Dermis microvascular lymphatic vessel endothelial cell (primary cell): Measurements from ENCODE around the gene ZDHHC14. TPM values are rescaled to one million over a fixed set of nuclear protein-coding genes. Genes with fewer than 3 reads are reported as not detected.

Source experiments
- DNase-seq, 2 donors: peaks; one replicate each; pipeline versions ENCODE4 v3.0.0 to v3.0.0-alpha.2; 2010; ENCODE audit warnings: low read depth in 2 of 2
- total RNA-seq: library from RNA; depleted of rRNA; stranded (reverse); fragments of >200 nt; gene quantifications from 2 replicates; pipeline ENCODE4 v1.2.1, GENCODE V29; 2014

ZDHHC14 gene
- total RNA-seq, 1 donor from 2014 or later: 19.5 TPM

GRCh38 chr6:157531986-157532365 lies 151.0 kb downstream of the ZDHHC14 start:
- DNase-seq: no peak

GRCh38 chr6:157533048-157533871 lies 152.3 kb downstream of the ZDHHC14 start:
- no peak for DNase-seq

- DNase-seq: no peak
Observed at GRCh38 chr6:157534134-157534871, 153.3 kb downstream of the ZDHHC14 start.

- DNase-seq: no peak
Observed at GRCh38 chr6:157534977-157535339, 154.0 kb downstream of the ZDHHC14 start.

DNA sequence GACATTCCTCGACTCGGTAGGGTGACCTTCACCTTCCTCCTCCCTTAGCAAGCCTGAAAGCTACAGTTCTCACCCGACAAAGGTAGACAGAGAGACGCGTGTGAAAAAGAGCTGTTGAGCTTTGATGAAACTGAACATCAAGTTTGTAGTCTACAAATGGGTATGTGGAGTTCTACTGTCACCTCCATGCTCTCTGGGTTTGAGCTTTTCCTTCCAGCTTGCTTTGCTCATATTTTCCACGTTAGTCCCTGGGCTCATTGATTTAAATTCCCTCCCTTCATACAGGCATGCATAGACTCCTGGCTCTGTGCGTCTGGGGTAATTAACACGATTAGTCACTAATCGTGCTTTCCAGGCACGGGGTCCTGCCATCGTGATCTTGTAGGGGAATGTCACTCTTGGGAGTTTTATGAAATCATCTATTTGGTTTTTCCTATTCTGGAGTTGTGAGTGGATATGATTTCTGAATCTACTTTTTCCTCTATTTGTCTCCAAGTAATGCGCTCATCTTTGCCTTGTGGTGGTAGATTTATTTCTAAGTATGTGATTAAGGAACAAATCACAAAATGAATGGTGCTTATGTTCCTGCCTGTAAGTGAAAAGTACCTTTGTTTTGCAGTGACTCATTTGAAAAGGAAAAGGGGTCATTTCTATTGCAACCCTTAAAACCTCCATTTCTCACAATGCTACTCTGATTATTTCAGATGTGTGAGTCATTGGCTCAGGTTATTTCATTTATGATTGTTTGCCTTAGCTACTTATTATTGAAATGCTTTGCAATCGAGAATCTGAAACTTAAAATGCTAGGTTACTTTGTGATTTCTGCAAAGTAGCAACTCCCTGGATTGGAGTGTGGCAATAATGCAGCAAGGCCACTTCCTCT lies 154.6 kb downstream of the ZDHHC14 start:
- DNase-seq: peak; percentile 80 to 96

GRCh38 chr6:157536223-157536545 lies 155.2 kb downstream of the ZDHHC14 start:
- DNase-seq: no peak

- no peak for DNase-seq
Observed at GRCh38 chr6:157537556-157537955, 156.6 kb downstream of the ZDHHC14 start.

DNA sequence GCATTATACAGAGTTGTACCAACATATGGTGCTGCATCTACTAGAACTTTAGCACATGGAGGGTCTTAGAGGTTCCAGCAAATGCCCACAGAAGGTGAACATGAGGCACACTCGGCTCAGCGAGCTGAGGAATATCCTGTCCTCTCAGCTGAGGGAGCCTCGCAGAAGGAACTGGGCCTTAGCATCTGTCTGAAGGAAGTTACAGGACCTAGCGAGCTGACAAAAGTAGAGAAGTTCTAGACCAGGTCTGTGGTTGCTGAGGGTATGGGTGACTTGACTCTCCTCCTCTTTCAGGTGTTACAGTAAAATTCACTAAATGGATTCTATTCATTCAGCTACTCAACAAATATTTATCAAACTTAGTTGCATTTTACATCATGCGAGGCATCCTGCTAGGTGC lies 157.2 kb downstream of the ZDHHC14 start:
- DNase-seq: no peak

DNA sequence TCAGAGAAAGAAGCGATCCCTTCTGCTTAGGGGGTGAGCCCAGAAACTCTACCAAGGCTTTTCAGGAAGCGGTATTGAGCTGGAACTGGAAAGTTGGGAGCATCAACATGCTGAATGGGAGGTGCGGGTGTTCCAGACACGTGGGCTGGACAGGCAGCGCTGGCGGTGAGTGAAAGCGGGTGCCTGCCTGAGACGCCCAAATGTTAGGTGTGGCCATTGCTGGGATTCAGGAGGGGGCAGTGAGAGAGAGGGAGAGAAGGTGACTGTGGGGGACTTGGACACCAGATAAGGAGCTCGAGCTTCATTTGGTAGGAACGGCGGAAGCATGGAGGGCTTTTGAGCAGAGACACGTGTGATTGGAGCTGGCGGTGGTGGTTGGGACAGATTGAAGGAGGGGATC lies 157.7 kb downstream of the ZDHHC14 start:
- DNase-seq: no peak

GRCh38 chr6:157539421-157539822 lies 158.4 kb downstream of the ZDHHC14 start:
- no peak for DNase-seq

DNA sequence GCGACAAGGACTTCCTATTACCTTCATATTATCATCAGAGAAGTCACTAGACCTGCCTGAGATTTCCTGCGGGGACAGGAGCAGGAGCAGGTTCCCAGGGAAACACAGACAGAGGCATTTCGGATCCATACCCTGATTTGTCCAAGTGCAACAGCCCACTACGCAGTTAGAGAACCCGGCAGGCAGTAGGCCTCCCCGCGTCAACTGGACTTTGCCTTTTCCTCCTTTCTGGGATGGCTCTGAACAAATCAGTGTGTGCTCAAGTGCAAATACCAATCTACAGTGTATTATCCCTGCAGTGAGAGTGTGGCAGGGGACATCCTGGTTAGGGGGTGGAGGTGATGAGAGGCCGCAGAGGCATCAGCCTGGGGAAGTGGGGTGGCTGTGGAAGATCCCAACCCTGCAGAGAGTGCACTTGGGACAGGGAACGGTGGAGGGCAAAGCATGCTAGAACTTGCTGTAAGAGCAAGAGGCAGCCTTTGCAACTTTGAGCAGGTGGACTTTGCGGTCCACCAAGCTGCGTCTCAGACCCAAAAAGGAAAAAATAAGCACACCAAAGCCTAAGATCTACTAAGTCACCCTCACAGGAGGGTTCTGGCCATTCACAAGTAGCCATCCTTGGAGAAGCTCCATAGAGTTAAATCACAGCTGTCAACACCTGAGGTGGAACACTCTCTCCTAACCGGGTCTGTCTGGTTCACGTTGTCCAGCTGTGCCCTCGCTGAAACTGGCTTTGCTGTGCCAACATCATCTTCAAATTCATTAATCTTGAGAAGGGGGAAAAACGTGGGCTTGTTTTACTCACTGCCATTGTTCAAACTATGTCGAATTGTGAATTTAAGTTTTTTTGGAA lies 159.1 kb downstream of the ZDHHC14 start:
- DNase-seq: no peak

DNA sequence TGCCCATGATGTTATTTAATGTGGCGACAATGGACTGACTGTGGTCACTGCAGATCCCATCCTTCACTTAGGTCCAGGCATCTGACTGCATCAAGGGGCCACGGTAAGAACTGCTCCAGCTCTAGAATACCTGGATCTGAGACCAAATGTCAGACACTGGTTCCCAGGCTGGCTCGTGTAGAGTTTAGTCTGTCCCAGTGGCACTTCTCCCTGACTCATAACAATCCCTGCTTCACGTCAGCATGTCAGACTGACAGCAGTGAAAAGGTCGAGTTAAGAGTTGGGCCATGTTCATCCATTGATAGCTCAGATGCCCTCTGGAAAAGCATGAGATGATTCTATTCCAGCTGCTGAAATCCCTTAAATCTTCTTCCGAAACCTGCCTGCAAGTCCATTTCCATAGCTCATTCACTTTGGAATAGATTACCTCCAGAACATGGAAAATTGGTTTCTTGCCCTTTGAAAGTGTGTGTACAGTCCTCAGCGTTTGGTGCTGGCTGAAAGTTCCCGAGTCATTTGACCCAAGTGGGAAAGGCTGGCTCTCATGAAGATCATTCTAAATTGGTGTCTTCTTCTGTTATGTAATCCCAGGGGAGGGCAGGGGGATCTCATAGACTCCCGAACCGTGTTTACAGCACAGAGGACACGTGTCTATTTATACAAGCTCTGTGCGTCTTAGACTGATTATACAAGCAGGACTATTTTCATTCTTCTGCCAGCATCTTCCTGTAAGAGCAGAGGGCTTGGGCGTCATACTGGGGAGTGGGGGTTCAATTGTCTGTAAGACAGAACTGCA lies 160.8 kb downstream of the ZDHHC14 start:
- no peak for DNase-seq

DNA sequence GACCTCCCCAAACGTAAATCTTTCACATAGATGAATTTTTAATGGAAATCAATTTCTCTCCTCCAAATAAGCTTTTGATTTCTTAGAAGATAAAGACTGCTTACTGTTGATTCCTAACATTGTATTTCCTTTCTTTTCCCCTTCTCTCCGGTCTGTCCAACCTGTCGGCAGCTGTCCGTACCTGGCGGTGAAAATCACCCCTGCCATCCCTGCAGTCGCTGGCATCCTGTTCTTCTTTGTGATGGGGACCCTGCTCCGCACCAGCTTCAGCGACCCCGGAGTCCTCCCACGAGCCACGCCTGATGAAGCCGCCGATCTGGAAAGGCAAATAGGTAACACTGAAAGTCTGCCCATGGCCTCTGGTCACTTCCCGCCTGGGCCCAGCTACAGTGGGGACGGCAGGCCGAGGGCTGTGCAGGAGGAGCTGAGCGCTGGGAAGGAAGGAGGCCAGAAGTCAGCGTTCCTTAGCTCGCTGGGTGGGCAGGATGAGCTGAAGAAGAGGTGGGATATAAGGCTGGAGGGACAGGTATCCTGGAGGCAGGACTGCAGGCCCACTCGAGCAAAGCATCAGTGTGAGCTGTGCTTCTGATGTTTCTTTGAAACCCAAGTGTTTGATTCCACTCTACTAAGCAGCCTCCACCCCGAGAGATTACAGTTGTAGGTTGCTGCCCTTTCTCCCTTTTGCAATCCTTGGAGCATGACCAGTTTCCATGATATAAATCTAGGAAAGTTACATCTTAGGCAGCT lies 161.6 kb downstream of the ZDHHC14 start:
- DNase-seq: no peak

DNA sequence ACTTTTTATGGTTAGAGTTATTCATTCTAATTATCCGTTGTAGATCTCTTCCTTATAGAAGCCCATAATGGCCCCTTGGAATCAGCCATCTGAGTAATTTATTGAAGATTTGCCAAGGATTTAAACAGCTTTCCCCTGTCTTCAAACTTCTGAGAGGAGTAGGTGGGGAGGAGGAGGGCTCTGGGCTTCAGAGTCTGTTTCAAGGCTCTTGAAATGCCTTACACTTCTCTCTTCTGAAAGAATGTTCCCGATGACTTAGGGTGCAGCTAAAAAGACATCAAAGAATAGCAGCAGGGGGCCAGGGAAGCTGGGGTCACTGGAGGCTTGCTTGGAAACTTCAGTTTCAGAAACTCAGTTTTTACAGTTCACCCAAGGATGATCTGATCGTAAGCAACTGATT lies 165.3 kb downstream of the ZDHHC14 start:
- DNase-seq: no peak

GRCh38 chr6:157547112-157547511 lies 166.1 kb downstream of the ZDHHC14 start:
- DNase-seq: no peak

GRCh38 chr6:157548635-157549467 lies 167.9 kb downstream of the ZDHHC14 start:
- peak; percentile 72 to 81 for DNase-seq

DNA sequence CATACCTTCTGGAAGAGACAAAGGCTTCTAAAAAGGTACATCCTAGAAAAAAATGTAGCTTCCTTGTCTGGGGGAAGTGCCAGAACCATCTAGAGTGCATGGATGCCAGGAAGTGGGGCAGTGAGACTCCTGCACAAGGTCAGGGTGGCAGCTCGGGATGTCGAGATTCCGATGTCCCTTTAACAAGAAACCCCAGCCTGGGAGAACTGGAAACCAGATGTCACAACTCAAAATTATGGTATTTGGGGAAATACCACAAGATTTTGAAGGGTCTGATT lies 168.4 kb downstream of the ZDHHC14 start:
- DNase-seq: no peak

DNA sequence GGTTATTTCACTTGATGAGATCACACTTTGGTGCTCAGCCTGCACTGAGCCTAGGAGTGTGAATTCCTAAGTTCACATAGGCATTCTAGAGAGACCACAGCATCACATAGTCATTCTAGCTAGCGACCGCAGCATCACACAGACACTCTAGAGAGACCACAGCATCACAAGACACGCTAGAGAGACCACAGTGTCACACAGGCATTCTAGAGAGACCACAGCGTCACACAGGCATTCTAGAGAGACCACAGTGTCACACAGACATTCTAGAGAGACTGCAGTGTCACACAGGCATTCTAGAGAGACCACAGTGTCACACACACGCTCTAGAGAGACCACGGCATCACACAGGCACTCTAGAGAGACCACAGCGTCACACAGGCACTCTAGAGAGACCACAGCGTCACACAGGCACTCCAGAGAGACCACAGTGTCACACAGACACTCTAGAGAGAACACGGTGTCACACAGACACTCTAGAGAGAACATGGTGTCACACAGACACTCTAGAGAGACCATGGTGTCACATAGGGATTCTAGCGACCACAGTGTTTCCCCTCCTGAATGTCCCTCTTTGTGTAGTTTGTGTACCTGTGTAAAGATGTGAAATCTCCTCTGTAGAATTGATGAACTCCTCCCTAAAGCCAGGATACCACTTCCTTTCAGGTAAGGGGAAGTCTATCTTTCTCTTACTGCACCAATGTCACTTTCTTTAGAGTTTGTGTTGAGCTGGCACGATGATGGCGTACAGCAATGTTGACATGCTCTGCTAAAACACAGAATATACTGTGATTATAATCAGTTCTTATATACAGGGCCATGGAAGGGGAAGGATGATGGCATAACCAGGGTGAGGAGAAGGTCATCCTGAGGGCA lies 169.4 kb downstream of the ZDHHC14 start:
- DNase-seq: no peak
